HUES6 (cell line): ENCODE results near the gene MRGPRD.

Source experiments
- H3K27ac ChIP-seq: 2 replicates; pipeline ENCODE4 v1.7.0; 2013; ENCODE audit warnings: low read depth, mild to moderate bottlenecking, low read length, inconsistent platforms
- H3K27me3 ChIP-seq: 2 replicates; pipeline ENCODE4 v1.6.1; 2013; ENCODE audit warnings: low read length; ENCODE audit not compliant: control insufficient read depth, insufficient read depth
- H3K36me3 ChIP-seq: 2 replicates; pipeline ENCODE4 v1.6.1; 2013; ENCODE audit warnings: low read length; ENCODE audit not compliant: control insufficient read depth, insufficient read depth
- H3K4me1 ChIP-seq: 2 replicates; pipeline ENCODE4 v1.6.1; 2013; ENCODE audit warnings: low read length; ENCODE audit not compliant: control insufficient read depth, insufficient read depth
- H3K4me3 ChIP-seq: 2 replicates; pipeline ENCODE4 v1.5.1; 2013; ENCODE audit warnings: low read depth, low read length
- H3K9ac ChIP-seq: one replicate; pipeline ENCODE4 v1.6.1; 2013; ENCODE audit warnings: mild to moderate bottlenecking, low read length
- H3K9me3 ChIP-seq: 2 replicates; pipeline ENCODE4 v1.6.1; 2013; ENCODE audit warnings: low read depth, low read length; ENCODE audit not compliant: control insufficient read depth, insufficient read depth

The MRGPRD gene

GRCh38 chr11:68965901-68966853 is 14.6 kb downstream of the MRGPRD start:
- Histone ChIP-seq H3K27ac (no peak overlapping the region), H3K9me3 (peaks cover 5% of the 10 kb centered on the region; the same call in 1 of the 2 replicates), H3K27me3 (no peaks in the 10 kb centered on the region), H3K9ac (no peak overlapping the region), H3K36me3 (no peaks in the 10 kb centered on the region), H3K4me1 (peaks cover 2% of the 10 kb centered on the region; the same call in 1 of the 2 replicates), H3K4me3 (no peak overlapping the region)

DNA sequence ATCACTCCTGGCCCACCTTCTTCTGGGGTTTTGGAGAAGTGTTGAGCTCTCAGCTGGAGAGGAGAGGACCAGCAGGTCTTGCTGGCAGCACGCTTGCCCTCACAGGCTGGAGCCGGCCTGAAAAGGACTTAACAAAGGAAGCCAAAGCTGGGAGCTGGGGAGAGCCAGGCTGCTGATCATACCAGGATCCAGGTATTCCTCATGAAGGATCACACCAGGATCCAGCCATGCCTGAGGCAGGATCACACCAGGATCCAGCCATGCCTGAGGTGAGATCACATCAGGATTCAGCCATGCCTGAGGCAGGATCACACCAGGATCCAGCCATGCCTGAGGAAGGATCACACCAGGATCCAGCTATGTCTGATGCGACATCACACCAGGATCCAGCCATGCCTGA is 17.0 kb downstream of the MRGPRD start:
- H3K4me3 ChIP-seq, result no peak overlapping the region
- peaks cover 2% of the 10 kb centered on the region; the same call in 1 of the 2 replicates for H3K4me1 ChIP-seq
- H3K9me3 ChIP-seq, result peaks cover 5% of the 10 kb centered on the region; the same call in 1 of the 2 replicates
- no peak overlapping the region for H3K27ac ChIP-seq
- H3K9ac ChIP-seq, result no peak overlapping the region
- H3K36me3 ChIP-seq, result no peaks in the 10 kb centered on the region
- no peaks in the 10 kb centered on the region for H3K27me3 ChIP-seq

GRCh38 chr11:68962527-68963250 is 18.1 kb downstream of the MRGPRD start:
- peaks cover 5% of the 10 kb centered on the region; the same call in 1 of the 2 replicates for H3K9me3 ChIP-seq
- H3K36me3 ChIP-seq, result no peaks in the 10 kb centered on the region
- no peaks in the 10 kb centered on the region for H3K4me1 ChIP-seq
- H3K27ac ChIP-seq, result no peak overlapping the region
- no peak overlapping the region for H3K9ac ChIP-seq
- H3K4me3 ChIP-seq, result no peak overlapping the region
- H3K27me3 ChIP-seq, result no peaks in the 10 kb centered on the region

- H3K9me3 ChIP-seq, result peaks cover 5% of the 10 kb centered on the region; the same call in 1 of the 2 replicates
- no peaks in the 10 kb centered on the region for H3K27me3 ChIP-seq
- no peaks in the 10 kb centered on the region for H3K4me1 ChIP-seq
- no peak overlapping the region for H3K9ac ChIP-seq
- no peaks in the 10 kb centered on the region for H3K36me3 ChIP-seq
- H3K4me3 ChIP-seq, result no peak overlapping the region
- H3K27ac ChIP-seq, result no peak overlapping the region
Measured at GRCh38 chr11:68961245-68961644, 19.5 kb downstream of the MRGPRD start.

- H3K27me3 ChIP-seq, result no peaks in the 10 kb centered on the region
- no peak overlapping the region for H3K4me3 ChIP-seq
- no peak overlapping the region for H3K27ac ChIP-seq
- no peak overlapping the region for H3K9ac ChIP-seq
- peaks cover 2% of the 10 kb centered on the region; the same call in 1 of the 2 replicates for H3K4me1 ChIP-seq
- no peaks in the 10 kb centered on the region for H3K36me3 ChIP-seq
- H3K9me3 ChIP-seq, result peaks cover 5% of the 10 kb centered on the region; the same call in 1 of the 2 replicates
Measured at GRCh38 chr11:68960294-68961071, 20.3 kb downstream of the MRGPRD start.

DNA sequence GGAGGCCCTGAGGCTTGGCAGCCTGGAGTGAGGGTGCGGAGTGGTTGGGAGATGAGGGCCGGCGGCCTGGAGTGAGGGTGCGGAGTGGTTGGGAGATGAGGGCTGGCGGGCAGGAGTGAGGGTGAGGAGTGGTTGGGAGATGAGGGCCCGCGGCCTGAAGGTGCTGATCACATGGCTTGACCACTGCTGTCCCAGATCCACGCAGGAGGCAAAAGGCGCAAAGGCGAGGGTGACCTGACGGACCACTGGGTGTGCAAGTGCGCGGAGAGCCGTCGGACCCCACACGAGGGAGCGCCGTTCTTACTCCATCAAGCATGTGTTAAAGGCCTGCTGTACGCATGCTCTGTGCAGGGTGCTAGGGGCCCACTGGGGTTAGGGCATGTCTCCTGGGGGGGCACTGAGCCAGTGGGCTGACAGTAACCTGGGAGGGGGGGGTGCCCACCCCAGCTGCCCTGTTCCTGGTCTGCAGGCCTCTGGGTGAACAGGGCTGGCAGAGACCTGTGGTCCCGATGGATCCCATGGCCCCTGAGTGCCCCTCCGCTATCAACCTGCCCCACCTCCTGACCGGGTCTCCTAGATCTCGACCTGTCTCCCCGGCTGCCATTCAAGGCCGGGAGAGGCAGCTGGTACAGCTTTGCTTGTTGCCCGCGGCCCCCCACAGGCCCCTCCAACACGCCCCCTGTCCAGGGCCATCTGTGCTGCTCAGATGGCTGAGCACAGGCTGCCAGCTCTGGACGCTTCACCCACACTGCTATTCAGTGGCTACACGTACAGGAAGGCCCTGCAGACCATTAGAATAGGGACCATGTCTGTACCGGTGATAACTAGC is 21.1 kb downstream of the MRGPRD start:
- no peaks in the 10 kb centered on the region for H3K36me3 ChIP-seq
- no peaks in the 10 kb centered on the region for H3K27me3 ChIP-seq
- H3K9me3 ChIP-seq, result peaks cover 5% of the 10 kb centered on the region; the same call in 1 of the 2 replicates
- peaks cover 8% of the 10 kb centered on the region; the same call in 1 of the 2 replicates for H3K4me1 ChIP-seq
- no peak overlapping the region for H3K9ac ChIP-seq
- no peak overlapping the region for H3K27ac ChIP-seq
- H3K4me3 ChIP-seq, result no peak overlapping the region

DNA sequence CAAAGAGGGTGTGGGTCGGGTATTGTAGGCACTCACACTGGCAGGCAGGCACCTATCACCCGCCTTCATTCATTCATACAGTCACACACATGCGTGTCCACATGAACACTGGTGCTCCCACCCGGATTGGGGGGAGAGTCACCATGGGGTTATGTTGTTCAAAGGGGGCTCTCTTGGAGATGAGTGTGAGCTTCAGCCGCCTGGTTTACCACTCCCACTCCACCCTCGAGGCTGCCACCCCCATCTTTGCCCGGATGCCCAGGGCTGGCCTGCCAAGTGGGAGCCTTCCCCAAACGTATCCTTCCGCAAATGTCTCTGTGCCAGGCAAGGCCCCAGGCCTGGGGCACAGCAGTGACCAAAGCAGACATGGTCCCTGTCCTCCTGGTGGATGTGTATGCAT is 22.6 kb downstream of the MRGPRD start:
- no peaks in the 10 kb centered on the region for H3K27me3 ChIP-seq
- no peak overlapping the region for H3K9ac ChIP-seq
- H3K9me3 ChIP-seq, result no peaks in the 10 kb centered on the region

GRCh38 chr11:68956547-68957254 is 24.1 kb downstream of the MRGPRD start:
- no peak overlapping the region for H3K9ac ChIP-seq
- no peaks in the 10 kb centered on the region for H3K9me3 ChIP-seq
- no peak overlapping the region for H3K4me3 ChIP-seq
- peaks cover 8% of the 10 kb centered on the region; the same call in 1 of the 2 replicates for H3K4me1 ChIP-seq
- no peaks in the 10 kb centered on the region for H3K27me3 ChIP-seq
- no peak overlapping the region for H3K27ac ChIP-seq
- no peaks in the 10 kb centered on the region for H3K36me3 ChIP-seq

More for the DNA sequence above, 22.6 kb downstream of the MRGPRD start:
- H3K27ac ChIP-seq, result no peak overlapping the region
- H3K4me3 ChIP-seq, result no peak overlapping the region
- no peaks in the 10 kb centered on the region for H3K36me3 ChIP-seq
- H3K4me1 ChIP-seq, result peaks cover 8% of the 10 kb centered on the region; the same call in 1 of the 2 replicates

- H3K9ac ChIP-seq, result no peak overlapping the region
- no peak overlapping the region for H3K27ac ChIP-seq
- no peak overlapping the region for H3K4me3 ChIP-seq
- H3K9me3 ChIP-seq, result no peaks in the 10 kb centered on the region
- H3K27me3 ChIP-seq, result no peaks in the 10 kb centered on the region
- peaks cover 8% of the 10 kb centered on the region; the same call in 1 of the 2 replicates for H3K4me1 ChIP-seq
- no peaks in the 10 kb centered on the region for H3K36me3 ChIP-seq
Measured at GRCh38 chr11:68956142-68956541, 24.6 kb downstream of the MRGPRD start.
